LHCN-M2 (cell line): ENCODE results near the gene CNTNAP2. TPM values are rescaled to one million over a fixed set of nuclear protein-coding genes. Genes with fewer than 3 reads are reported as not detected.

Experiments used
- DNase-seq: peaks from one replicate; pipeline ENCODE4 v3.0.0-alpha.2; 2012; ENCODE audit warnings: low read depth
- total RNA-seq: library from RNA; depleted of rRNA; stranded (reverse); fragments of >200 nt; gene quantifications from 2 replicates; pipeline ENCODE4 v1.2.3, GENCODE V29; 2014

Gene CNTNAP2
- total RNA-seq, 1 experiment from 2014 or later, result not detected

DNA sequence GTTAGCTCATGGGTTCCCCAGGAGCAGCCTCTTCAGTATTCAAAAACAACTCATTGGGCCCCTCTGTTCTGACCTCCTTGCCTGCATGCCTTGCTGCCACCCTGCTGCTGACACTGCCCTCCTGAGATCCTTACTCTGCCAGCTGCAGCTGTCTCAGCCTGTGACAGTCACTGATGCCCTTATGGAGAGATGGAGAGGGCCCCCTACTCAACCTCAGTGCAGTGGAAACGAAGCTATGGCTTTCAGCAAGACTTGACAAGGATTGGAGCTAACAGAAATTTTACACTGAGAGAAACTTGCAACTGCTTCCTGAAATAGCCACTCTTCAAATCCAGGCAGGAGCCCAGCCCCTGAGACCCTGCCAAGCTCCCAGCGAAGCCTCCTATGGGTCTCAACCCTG lies 1795.7 kb downstream of the CNTNAP2 start:
- no peak for DNase-seq

DNA sequence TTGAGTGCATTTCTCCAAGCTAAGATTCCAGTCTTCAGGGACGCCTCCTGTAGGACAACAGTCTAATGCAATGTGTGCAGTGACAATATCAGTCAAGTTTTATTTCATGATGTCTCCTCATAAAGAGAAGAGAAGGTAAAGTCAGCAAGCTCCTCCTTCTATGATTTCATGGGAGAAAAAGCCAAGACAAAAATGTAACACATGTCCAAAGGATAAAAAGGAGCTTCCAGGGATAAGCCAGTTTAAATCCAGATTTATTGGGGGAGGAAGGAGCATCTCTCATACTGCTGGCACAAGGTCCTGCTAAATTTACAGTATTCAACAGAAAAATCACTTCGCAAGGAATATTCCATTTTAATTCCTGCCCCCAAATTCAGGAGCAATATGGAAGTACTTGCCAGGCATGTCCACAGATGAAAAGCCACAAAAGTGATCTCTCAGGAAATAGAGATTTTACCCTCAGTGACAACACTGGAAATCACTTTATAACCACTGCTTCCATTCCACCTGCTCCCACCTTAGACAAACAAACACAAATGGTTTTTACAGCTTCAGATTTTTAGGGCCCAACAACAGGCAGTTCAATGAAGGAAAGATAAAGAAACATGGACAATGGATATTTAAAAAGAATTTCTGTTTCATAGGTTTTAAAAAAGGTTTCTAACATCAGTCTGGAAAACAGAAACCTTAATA lies 1796.5 kb downstream of the CNTNAP2 start:
- no peak for DNase-seq

- DNase-seq, result no peak
Observed at GRCh38 chr7:147915781-147916180, 1799.2 kb downstream of the CNTNAP2 start.

GRCh38 chr7:147916573-147916972 lies 1800.0 kb downstream of the CNTNAP2 start:
- no peak for DNase-seq

- no peak for DNase-seq
Observed at GRCh38 chr7:147923841-147924240, 1807.2 kb downstream of the CNTNAP2 start.

- DNase-seq, result no peak
Observed at GRCh38 chr7:147937428-147937827, 1820.8 kb downstream of the CNTNAP2 start.

DNA sequence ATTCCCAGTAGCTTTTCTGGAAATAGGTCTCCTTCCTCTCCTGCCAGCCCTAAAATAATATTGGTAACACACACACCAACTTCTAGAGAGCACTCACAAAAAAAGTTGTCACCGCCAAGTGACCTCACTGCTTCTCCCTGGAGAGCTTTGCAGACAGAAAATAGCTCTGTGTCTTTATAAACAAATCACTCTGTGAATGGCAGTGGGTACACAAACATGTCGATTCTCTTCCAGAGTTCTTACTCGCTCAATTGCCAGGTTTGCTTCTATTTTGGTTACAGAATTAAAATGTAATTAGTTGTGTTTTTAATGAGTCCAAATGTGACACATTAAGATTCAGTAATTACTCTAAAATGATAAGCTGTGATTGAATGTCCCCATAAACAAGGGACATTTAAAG lies 1824.8 kb downstream of the CNTNAP2 start:
- no peak for DNase-seq

DNA sequence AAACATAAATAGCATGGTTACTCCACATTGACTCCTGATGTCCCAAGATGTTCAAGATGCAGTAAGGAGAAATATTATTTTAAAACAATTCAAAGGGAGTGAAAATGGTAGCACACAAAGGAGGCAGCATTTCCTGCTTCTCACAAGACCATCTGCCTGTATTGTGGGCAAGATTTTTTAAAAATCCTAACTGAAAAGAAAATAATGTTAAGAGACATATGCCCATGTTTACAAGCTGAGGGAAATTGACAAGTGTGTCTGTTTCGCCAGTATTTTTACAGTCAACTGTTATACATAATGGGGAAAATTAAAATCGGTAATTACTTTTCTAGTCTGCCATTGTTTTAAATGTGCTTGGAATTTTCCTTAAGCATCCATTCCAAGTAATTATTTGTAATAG lies 1827.7 kb downstream of the CNTNAP2 start:
- DNase-seq, result no peak

DNA sequence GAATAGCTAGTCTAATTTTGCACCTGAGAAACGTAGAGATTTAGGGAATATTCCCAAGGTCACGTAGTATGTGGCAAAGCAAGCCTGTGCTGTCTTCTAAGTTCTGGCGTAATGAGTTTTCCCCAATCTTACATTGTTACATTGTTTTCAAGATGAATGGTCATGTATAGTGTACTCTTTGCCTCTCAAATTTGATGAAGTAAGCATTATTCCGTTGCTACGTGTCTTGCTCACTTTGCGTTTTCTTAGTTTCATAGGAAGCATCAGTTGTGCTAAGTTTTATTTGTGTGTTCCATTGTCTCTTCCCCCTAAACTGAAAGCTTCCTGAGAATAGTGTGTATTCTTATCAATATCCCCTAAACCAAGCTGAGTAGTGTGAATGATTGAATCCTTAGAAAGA lies 1836.3 kb downstream of the CNTNAP2 start:
- DNase-seq, result no peak

GRCh38 chr7:147968046-147968610 lies 1851.5 kb downstream of the CNTNAP2 start:
- no peak for DNase-seq

GRCh38 chr7:147971606-147972110 lies 1855.1 kb downstream of the CNTNAP2 start:
- no peak for DNase-seq

DNA sequence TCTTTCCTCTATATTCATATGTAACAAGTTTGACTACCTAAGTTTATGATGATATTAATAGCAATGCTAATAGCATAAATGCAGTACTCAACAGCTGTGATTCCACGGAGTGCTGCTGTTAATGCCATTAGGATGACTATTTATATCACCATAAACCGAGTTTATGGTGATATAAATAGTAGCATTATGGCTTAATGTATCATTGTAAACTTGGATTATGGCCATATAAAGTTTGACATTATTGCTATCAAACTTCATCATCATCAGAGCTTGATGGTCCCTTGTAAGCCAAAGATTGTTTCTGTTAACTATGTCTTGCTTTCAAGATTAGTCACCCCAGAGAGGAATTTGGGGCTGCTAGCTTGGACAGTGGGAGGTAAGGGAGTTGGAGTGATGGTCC lies 1861.6 kb downstream of the CNTNAP2 start:
- DNase-seq, result no peak

GRCh38 chr7:147978651-147979050 lies 1862.0 kb downstream of the CNTNAP2 start:
- no peak for DNase-seq

DNA sequence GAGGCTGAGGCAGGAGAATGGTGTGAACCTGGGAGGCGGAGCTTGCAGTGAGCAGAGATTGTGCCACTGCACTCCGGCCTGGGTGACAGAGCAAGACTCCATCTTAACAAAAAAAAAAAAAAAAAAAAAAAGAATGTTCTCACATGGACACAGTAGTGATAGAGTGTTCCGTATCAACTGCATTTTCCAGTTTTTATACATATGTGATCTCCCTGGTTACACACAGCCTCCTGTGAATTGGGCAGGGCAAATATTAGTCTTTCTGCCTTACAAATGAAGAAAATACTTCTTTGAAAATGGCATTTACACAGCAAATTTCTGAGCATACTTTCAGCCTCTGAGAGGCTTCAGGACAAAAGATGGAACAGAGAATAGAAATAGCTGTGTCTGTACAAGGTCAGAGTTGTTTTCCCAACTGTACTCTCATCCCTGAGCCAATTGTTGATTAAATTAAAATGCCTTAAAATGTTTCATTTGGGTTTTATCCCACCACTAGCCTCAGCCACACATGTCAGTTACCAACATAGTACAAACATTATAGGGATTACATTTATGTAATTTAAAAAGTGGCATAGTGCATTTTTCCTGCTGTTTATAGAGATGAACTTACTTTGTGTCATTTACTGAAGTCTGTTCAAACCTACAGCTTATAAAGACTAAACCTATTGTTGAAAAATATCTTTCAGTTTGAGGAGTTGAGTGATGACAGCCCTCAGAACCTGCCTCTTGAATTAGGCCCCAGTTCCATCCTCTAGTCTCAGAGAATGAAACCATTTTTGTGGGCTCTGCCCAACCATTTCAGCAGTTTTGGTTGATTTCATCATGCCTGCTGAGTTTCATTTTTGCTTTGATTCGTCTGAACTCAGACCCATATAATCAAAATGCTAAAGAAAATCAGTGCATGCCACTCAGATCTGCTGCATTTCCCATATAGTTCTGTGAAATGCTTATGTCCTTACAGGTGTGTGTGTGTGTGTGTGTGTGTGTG lies 1864.5 kb downstream of the CNTNAP2 start:
- no peak for DNase-seq

GRCh38 chr7:147982307-147982706 lies 1865.7 kb downstream of the CNTNAP2 start:
- no peak for DNase-seq

- DNase-seq, result no peak
Observed at GRCh38 chr7:147984265-147984664, 1867.7 kb downstream of the CNTNAP2 start.

DNA sequence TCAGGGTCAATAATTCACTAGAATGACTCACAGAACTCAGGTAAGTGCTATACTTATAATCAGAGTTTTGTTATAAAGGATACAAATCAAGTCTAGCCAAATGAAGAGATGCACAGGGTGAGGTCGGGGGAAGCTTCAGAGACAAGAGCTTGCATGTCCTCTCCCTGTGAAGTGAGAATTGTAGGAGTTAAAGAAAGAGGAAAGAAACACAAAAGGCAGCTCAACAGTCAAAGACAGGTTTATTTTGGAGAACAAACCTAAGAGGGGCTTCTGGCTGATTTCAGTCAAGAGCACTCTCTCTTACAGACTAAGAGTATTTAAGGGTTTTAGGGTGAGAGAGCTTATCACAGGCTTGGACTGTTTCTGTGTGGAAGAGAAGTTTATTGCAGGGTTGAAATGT lies 1873.5 kb downstream of the CNTNAP2 start:
- no peak for DNase-seq

GRCh38 chr7:147990942-147991341 lies 1874.3 kb downstream of the CNTNAP2 start:
- no peak for DNase-seq

- no peak for DNase-seq
Observed at GRCh38 chr7:147992698-147993097, 1876.1 kb downstream of the CNTNAP2 start.

DNA sequence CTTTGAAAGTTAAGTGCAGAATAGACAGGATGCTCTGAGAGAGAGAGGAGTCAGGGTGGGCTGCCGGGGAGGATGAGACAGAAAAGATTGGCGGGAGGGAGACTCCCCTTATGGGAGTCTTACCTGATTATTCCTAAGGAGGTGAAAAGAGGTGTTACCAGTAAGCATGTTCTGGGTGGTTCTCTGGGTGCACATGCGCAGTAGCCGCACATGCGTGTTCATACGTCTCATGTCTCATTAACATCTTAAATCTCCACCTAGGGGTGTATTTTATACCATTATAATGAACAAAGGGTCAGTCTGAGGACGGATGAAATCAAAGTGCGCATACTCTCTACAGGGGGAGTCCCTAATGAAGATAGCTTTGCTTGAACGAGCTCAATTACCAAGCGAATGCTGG lies 1881.0 kb downstream of the CNTNAP2 start:
- DNase-seq, result no peak

GRCh38 chr7:147999962-148000361 lies 1883.4 kb downstream of the CNTNAP2 start:
- DNase-seq, result no peak

DNA sequence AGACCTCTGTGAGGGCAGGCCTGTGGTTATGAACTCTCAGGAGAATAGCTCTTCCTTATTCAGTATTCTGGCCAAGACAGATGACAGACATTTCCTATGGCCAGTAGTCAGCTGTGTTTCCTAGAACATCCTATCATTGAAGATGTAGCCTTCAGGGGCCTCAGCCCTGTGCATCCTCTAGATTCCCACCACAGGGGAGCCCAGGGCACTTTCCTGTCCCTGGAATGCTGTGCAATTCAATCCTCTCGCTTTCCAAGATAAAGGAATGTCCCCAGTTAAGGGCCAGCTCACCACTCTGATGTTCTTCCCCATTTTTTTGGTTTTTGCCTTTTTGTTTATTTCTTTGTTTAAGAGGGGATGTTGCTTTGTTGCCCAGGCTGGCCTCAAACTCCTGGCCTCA lies 1895.2 kb downstream of the CNTNAP2 start:
- no peak for DNase-seq
